HFF-Myc (cell line): ENCODE measurements around the gene RAD51B.

Source experiments
- DNase-seq: peaks from one replicate; pipeline ENCODE4 v3.0.0-alpha.2; 2011; ENCODE audit warnings: low read depth; ENCODE audit errors: extremely low read depth
- H3K4me3 ChIP-seq: replicated peaks from 2 replicates; pipeline ENCODE4 v1.5.1; 2011; ENCODE audit warnings: low read depth, mild to moderate bottlenecking, control low read depth, low read length
- TF ChIP-seq, protein P1 (sequence below): IDR thresholded peaks from 2 replicates; pipeline ENCODE4 v1.5.1; 2012; ENCODE audit warnings: mild to moderate bottlenecking, low read depth, low read length, control low read depth; ENCODE audit errors: missing control alignments

Gene RAD51B

DNA sequence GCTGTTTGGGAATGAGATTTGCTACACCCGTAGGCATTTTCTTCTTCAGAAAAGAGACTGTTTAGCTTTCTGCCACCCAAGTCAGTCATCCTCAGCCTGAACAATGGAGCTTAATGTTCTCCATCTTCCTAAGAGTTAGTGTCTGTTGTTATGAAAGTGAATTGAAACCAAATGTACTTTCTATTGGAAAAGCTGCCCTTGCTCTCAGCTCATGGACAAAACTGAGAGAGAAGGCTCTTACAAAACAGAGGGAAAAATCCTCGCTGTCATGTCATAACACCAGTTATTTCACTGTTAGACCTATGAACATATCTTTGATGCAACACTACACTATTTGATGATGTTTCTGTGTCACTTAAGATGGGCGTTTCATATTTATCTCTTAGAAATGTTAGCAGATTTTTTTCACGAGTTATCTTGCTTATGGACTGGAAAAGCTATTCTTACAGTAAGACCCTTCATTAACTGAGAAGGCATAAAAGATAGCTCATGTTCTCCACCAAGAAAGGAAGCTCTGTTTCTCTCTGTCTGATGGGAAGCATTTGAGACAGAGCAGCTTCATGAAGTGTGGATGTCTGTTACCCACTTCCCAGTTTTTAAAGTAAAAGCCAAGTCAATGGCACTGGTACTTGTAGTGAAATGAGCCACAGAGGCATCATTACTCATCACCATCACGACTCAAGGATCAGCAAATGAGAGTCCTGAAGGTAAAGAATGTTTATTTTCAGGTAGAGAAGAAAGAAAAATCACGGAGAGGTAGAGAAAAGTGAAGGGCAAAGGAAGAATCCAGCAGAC, 489.3 kb downstream of the RAD51B start:
- H3K4me3 ChIP-seq, result no peak overlapping the region
- TF ChIP-seq, protein P1, sequence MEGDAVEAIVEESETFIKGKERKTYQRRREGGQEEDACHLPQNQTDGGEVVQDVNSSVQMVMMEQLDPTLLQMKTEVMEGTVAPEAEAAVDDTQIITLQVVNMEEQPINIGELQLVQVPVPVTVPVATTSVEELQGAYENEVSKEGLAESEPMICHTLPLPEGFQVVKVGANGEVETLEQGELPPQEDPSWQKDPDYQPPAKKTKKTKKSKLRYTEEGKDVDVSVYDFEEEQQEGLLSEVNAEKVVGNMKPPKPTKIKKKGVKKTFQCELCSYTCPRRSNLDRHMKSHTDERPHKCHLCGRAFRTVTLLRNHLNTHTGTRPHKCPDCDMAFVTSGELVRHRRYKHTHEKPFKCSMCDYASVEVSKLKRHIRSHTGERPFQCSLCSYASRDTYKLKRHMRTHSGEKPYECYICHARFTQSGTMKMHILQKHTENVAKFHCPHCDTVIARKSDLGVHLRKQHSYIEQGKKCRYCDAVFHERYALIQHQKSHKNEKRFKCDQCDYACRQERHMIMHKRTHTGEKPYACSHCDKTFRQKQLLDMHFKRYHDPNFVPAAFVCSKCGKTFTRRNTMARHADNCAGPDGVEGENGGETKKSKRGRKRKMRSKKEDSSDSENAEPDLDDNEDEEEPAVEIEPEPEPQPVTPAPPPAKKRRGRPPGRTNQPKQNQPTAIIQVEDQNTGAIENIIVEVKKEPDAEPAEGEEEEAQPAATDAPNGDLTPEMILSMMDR, result no peak
- DNase-seq, result no peak

DNA sequence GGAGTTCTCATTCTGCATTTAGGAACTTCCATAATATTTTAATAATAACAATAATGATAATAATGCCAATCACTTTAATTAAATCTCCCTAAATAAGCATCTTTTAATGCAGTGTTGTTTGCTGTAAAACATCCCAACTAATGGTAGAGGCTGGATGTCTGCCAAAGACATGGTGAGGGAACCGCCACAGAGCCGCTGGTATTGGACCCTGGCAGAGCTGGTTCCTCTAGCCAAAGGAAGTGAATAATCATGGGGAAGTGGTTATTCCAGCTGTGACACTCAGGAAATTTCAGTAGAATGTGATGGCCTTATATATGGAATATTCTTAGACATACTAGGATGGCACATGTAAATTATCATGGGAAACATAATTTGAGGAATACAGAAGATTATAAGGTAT, 490.0 kb downstream of the RAD51B start:
- TF ChIP-seq, protein P1, result no peak
- DNase-seq, result no peak
- no peak overlapping the region for H3K4me3 ChIP-seq

DNA sequence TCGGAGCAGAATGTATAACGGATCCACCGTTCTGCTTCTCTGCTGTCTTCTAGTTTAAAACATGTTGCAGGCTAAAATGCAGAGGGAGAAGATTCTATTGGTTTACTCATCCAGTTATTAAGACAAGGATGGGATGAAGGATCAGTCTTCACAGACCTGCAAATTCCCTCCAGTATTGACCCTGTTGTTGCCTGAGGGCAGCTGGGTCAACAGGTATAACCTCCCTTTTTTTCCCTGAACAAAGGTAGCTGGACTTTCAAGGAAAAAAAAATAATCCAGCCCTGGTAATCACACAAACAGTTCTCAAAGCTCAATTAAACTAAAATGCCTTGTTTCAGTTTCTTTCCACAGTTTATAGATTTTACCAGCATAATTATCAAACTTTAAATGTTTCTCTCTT, 492.7 kb downstream of the RAD51B start:
- H3K4me3 ChIP-seq, result no peak overlapping the region
- TF ChIP-seq, protein P1, result no peak

DNA sequence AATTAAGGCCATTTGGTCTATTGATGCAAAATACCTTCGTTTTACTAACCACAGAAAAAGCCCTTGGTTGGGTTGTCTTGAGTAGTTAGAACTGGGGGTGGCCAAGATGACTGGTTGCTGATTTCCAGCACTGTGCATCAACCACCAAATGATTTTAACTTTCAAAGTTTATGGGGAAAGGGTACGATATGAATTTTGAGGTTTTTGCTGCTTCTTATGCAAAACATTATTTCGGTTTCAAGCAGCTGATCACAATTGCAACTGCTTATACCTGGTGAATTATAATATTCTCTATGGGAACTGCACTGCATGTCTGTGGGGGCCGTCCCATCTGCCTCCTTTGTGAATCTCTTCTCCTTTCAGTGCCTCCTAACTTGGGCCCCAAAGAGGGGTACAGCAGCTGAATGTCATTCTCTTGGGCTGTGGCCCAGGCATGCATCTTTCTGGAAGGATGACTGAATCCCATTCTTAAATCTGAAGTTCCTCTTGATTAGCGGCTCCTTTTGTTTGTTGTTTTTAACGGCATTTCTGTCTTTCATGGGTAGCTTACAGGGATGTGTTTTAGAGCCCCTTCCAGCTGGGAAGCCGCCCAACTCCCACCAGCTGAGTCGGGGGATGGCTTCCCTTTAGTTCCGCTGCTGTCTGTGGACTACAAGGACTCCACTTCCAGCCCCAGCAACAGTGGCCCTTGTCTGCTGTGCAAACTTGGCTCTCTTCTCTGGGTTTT, 493.5 kb downstream of the RAD51B start:
- no peak overlapping the region for H3K4me3 ChIP-seq
- TF ChIP-seq, protein P1, result no peak
- DNase-seq, result no peak

More for the DNA sequence above, 492.7 kb downstream of the RAD51B start:
- no peak for DNase-seq

DNA sequence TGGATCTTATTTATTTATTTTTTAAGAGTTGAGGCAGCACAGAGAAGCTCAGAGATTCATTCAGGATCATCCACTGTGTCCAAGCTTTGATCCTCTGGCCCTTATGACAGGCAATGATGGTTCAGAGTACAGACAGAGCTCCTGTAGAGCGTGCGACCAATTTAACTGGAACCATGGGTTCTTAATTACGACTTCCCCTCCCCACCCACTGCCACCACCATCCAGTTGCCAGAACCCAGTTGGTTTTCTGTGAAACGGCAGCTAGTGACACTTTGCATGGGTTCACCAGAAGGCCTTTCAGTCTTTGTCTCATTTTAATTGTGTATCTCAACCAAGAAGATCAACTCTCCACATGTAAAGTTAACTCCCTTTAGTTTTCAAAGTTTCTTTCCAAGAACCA, 495.1 kb downstream of the RAD51B start:
- H3K4me3 ChIP-seq, result no peak overlapping the region
- no peak for DNase-seq
- TF ChIP-seq, protein P1, result no peak

DNA sequence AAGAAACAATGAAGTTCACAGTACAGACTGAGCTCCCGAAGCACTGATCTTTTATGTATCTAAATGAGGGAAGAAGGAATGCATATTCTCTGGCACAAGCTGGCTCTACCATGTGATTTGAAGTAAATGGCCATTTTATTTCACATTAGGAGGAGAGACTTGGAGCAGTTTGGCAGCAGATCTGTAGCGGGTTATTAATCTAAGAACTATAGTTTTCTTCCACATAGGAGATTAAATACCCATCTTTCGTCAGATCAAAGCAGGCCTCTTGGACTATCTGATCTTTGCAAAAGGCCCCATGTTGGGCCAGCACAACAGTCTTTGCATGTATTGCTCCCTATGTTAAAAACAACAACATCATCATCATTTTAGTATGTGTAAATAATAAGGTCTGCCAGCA, 495.5 kb downstream of the RAD51B start:
- no peak for DNase-seq
- no peak overlapping the region for H3K4me3 ChIP-seq
- TF ChIP-seq, protein P1, result no peak
